Skeletal muscle tissue (tissue), 4 donors: ENCODE results near the gene ALOX15. TPM values are rescaled to one million over a fixed set of nuclear protein-coding genes. Genes with fewer than 3 reads are reported as not detected.
"Not testable (repeated sequence)": the region's sequence is repeated elsewhere in the genome, so short reads cannot be mapped to it uniquely, and the experiment has no call there.

ENCODE experiments used
- H3K27ac ChIP-seq: one replicate; pipeline ENCODE4 v1.7.0; 2013; ENCODE audit warnings: mild to moderate bottlenecking, low read depth, low read length, inconsistent platforms
- H3K27me3 ChIP-seq, 3 donors: one replicate each; pipeline ENCODE4 v1.7.0; 2013; ENCODE audit warnings: low read length in 3 of 3; ENCODE audit not compliant: control insufficient read depth in 3 of 3, insufficient read depth in 3 of 3
- H3K36me3 ChIP-seq, 3 donors: one replicate each; pipeline ENCODE4 v1.7.0; 2013; ENCODE audit warnings: low read length in 3 of 3; ENCODE audit not compliant: control insufficient read depth in 3 of 3, insufficient read depth in 3 of 3
- H3K4me1 ChIP-seq, 3 donors: one replicate each; pipeline ENCODE4 v1.7.0; 2013; ENCODE audit warnings: low read length in 3 of 3, mild to moderate bottlenecking in 3 of 3; ENCODE audit not compliant: control insufficient read depth in 3 of 3, insufficient read depth in 3 of 3
- H3K4me3 ChIP-seq, 3 donors: one replicate each; pipeline ENCODE4 v1.7.0; 2013; ENCODE audit warnings: low read length in 3 of 3
- H3K9ac ChIP-seq, 3 donors: one replicate each; pipeline ENCODE4 v1.7.0; 2013; ENCODE audit warnings: low read length in 3 of 3, mild to moderate bottlenecking in 3 of 3, moderate library complexity in 2 of 3, low read depth in 1 of 3
- H3K9me3 ChIP-seq, 3 donors: one replicate each; pipeline ENCODE4 v1.7.0; 2013; ENCODE audit warnings: low read length in 3 of 3; ENCODE audit not compliant: control insufficient read depth in 3 of 3
- total RNA-seq: library from RNA; depleted of rRNA; stranded (reverse); fragments of >200 nt; gene quantifications from one replicate; pipeline ENCODE4 v1.2.3, GENCODE V29; 2014
- donor health status: Osteomylitis.

The ALOX15 gene
- total RNA-seq, 1 donor from 2014 or later: 0.52 TPM

DNA sequence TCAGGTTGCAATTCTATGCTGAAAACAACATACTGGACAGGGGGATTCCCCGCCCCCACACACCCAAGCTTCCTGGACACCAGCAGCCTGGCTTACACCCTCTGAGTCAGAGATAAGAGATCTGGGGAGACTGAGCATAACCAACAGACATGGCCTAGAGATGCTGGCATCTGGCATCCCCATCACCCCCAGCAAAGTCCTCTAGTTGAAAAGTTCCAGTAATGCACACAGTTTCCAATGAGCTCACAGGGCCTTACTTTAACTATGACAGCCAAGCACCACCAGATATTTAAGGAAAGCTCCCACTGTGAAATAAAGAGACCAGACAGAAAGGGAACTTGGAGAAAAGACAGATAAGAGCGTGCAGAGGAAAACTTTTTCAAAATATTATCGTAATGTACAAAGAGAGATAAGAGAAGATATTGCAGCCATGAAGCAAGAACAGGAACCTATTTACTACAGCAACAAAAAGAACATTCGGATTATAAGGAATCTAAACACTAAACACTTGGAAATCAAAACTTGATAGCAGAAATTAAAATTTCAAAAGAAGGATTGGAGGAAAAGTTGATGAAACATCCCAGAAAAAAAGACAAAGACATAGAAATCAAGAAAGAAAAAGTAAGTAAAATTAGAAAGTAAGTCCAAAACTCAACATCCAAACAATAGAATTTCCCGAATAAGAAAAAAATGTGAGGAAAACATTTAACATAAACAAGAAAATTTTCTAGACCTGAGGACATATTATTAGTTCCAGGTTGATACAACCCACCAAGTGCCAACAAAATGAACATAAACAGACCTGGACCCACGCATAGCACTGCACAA is 17.2 kb upstream of the ALOX15 start:
- Histone ChIP-seq H3K9ac (no peak overlapping the region), H3K4me3 (no peak overlapping the region), H3K4me1 (no peaks in the 10 kb centered on the region), H3K27ac (no peak overlapping the region), H3K9me3 (no peaks in the 10 kb centered on the region), H3K36me3 (no peaks in the 10 kb centered on the region), H3K27me3 (peaks cover 5 to 18% (median 10%) of the 10 kb centered on the region in 3 donors)

- H3K36me3 ChIP-seq: no peaks in the 10 kb centered on the region
- peaks cover 7 to 15% (median 7%) of the 10 kb centered on the region in 3 donors for H3K27me3 ChIP-seq
- H3K27ac ChIP-seq: no peak overlapping the region
- no peak overlapping the region for H3K4me3 ChIP-seq
- no peaks in the 10 kb centered on the region for H3K9me3 ChIP-seq
- H3K9ac ChIP-seq: no peak overlapping the region
- H3K4me1 ChIP-seq: no peaks in the 10 kb centered on the region
Observed at GRCh38 chr17:4657678-4658077, 16.2 kb upstream of the ALOX15 start.

- H3K9me3 ChIP-seq, H3K4me3 ChIP-seq, H3K36me3 ChIP-seq, H3K9ac ChIP-seq, H3K27ac ChIP-seq, H3K4me1 ChIP-seq: not testable (repeated sequence)
- H3K27me3 ChIP-seq: peaks cover 7 to 11% (median 10%) of the 10 kb centered on the region in 3 donors
Observed at GRCh38 chr17:4655933-4656332, 14.5 kb upstream of the ALOX15 start.

DNA sequence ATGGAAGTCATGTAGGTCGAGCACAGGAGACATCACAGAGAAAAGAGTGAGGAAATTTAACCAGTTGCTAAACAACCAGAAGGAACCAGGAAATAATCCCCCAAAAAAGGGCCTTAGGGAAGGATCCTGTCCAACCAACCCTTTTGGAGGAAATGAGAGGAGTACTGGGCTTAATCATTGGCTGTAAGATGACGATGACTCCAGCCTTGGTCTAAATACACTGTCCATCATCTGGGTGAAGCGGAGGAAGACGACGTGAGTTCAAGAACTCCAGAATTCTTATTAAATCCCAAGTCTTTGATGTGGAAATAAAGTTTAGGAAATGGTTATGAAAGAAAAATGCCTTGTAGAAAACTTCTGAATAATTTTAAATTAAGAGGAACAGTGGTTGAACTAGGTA is 11.5 kb upstream of the ALOX15 start:
- Histone ChIP-seq H3K36me3 (no peaks in the 10 kb centered on the region), H3K9ac (no peak overlapping the region), H3K27me3 (peaks cover 6 to 10% (median 7%) of the 10 kb centered on the region in 3 donors), H3K4me3 (no peak overlapping the region), H3K4me1 (no peaks in the 10 kb centered on the region), H3K9me3 (no peaks in the 10 kb centered on the region), H3K27ac (no peak overlapping the region)

- Histone ChIP-seq H3K4me3 (no peak overlapping the region), H3K27ac (no peak overlapping the region), H3K36me3 (no peaks in the 10 kb centered on the region), H3K27me3 (peaks cover 15 to 27% (median 23%) of the 10 kb centered on the region in 3 donors), H3K9me3 (no peaks in the 10 kb centered on the region), H3K9ac (no peak overlapping the region), H3K4me1 (no peaks in the 10 kb centered on the region)
Observed at GRCh38 chr17:4648741-4649140, 7.3 kb upstream of the ALOX15 start.

DNA sequence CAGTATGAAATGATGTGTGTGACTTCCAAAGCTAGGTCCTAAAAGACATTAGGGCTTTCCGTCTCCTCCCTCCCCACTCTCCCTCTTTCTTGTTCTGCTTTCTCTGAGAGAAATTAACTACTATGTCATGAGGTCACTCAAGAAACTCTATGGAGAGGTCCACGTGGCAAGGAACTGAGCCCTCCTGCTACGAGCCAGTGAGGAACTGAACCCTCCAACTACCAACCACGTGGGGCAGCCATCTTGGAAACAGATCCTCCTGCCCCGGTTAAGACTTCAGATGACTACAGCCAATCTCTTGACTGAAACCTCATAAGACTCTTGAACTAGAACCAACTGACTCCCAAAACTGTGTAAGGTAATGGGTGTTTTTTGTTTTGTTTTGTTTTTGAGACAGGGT is 4.2 kb upstream of the ALOX15 start:
- Histone ChIP-seq H3K9ac (no peak overlapping the region), H3K4me1 (peaks cover 8 to 10% (median 8%) of the 10 kb centered on the region in 3 donors), H3K27ac (no peak overlapping the region), H3K4me3 (no peak overlapping the region), H3K9me3 (no peaks in the 10 kb centered on the region), H3K27me3 (peaks cover 40 to 45% (median 42%) of the 10 kb centered on the region in 3 donors), H3K36me3 (no peaks in the 10 kb centered on the region)

DNA sequence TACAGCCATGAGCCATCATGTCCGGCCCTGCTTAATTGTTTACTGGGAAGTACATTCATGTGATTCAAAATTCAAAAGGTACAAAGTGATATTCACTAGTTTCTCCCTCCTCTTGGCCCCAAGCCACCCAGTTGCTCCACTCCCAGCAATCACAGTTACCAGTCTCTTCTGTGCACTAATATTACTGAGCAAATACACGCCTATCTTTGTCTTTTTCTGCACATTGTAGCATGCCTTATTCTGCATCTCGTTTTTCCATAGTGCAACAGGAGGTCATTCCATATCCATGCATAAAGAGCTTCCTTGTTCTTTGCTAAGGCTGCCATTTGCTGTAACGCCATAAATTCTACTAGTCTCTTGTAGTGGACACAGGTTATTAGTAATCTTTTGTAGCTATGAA is 2.2 kb upstream of the ALOX15 start:
- Histone ChIP-seq H3K4me3 (no peak overlapping the region), H3K4me1 (peaks cover 8 to 16% (median 10%) of the 10 kb centered on the region in 3 donors), H3K9ac (no peak overlapping the region), H3K36me3 (no peaks in the 10 kb centered on the region), H3K9me3 (no peaks in the 10 kb centered on the region), H3K27ac (no peak overlapping the region), H3K27me3 (peaks cover 41 to 53% (median 45%) of the 10 kb centered on the region in 3 donors)

- Histone ChIP-seq H3K4me3 (no peak overlapping the region), H3K27ac (no peak overlapping the region), H3K27me3 (peaks cover 50 to 59% (median 50%) of the 10 kb centered on the region in 3 donors), H3K4me1 (peaks cover 8 to 16% (median 10%) of the 10 kb centered on the region in 3 donors), H3K9me3 (no peaks in the 10 kb centered on the region), H3K9ac (no peak overlapping the region), H3K36me3 (no peaks in the 10 kb centered on the region)
Observed at GRCh38 chr17:4642286-4642685, 808 bp upstream of the ALOX15 start.

DNA sequence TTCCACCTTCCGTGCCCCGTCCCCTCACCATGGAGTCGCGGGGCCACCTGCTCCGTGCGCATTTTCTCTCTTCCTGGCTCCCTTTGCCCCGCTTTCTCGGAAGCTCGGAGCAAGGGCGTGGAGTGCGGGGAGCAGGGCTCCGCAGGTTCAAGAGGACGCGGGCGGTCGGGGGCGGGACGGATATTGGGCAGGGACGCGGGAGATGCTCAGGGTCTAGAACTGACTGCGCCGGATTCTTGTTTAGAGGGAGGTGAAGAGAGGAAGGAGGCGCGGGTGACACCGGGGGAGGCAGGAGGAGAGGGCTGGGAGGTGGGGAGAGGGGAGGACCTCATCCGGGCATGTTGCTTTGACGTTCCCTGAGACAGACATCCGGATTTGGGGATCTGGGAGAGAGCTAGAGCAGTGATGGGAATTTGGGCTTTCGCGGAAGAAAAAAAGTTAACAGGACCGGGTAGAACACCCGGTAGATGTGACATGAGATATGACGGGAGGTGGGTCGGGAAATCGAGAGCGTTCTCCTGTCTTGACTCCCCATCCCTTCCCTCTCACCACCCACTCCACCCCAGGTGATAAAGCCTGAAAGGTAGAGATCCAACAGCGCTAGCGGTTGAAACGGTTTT is 799 bp downstream of the ALOX15 start:
- not testable (repeated sequence) for H3K9ac ChIP-seq, H3K9me3 ChIP-seq, H3K36me3 ChIP-seq, H3K27ac ChIP-seq, H3K4me3 ChIP-seq
- H3K4me1 ChIP-seq: peaks cover 8 to 18% (median 10%) of the 10 kb centered on the region in 3 donors
- peaks cover 62 to 69% (median 63%) of the 10 kb centered on the region in 3 donors for H3K27me3 ChIP-seq
